Tibial nerve (tissue), 4 donors: ENCODE results near the gene IL1RAPL2. TPM values are rescaled to one million over a fixed set of nuclear protein-coding genes. Genes with fewer than 3 reads are reported as not detected.

ENCODE experiments used
- DNase-seq, 2 donors: peaks; one replicate each; pipeline ENCODE4 v3.0.0-alpha.2; 2019; ENCODE audit warnings: low spot score in 2 of 2
- H3K27ac ChIP-seq, 4 donors: fragments of 200-600 bp; sonication (generic) in 3 of 4; one replicate each; pipeline ENCODE4 v1.5.1; 2017 to 2019; ENCODE audit warnings: mild to moderate bottlenecking in 1 of 4
- H3K27me3 ChIP-seq, 2 donors: fragments of 200-600 bp; sonication (generic) in 1 of 2; one replicate each; pipeline versions ENCODE4 v1.5.1 to v1.6.0; 2017 to 2019
- H3K36me3 ChIP-seq, 3 donors: fragments of 200-600 bp; sonication (generic); one replicate each; pipeline ENCODE4 v1.5.1; 2018 to 2019
- H3K4me1 ChIP-seq, 4 donors: fragments of 200-600 bp; sonication (generic) in 3 of 4; one replicate each; pipeline ENCODE4 v1.5.1; 2017 to 2019
- H3K4me3 ChIP-seq, 4 donors: fragments of 200-600 bp; sonication (generic) in 3 of 4; one replicate each; pipeline ENCODE4 v1.5.1; 2017 to 2019; ENCODE audit warnings: mild to moderate bottlenecking in 1 of 4, moderate library complexity in 1 of 4
- H3K9me3 ChIP-seq, 4 donors: fragments of 200-600 bp; sonication (generic) in 3 of 4; one replicate each; pipeline ENCODE4 v1.5.1; 2017 to 2019
- CTCF ChIP-seq, 5 experiments: fragments of 200-600 bp in 3 of 5; fragments of 450-650 bp in 2 of 5; sonication (generic) in 3 of 5; IDR thresholded peaks; one replicate each; pipeline ENCODE4 v1.5.1; 2016 to 2019; ENCODE audit warnings: antibody characterized with exemption in 5 of 5, mild to moderate bottlenecking in 3 of 5, moderate library complexity in 2 of 5
- EP300 ChIP-seq, 2 donors: sonication (generic); formaldehyde crosslinking; IDR thresholded peaks; one replicate each; pipeline ENCODE4 v1.6.1; 2017; ENCODE audit warnings: antibody characterized with exemption in 2 of 2, mild to moderate bottlenecking in 1 of 2
- POLR2A ChIP-seq, 2 donors: fragments of 450-650 bp; IDR thresholded peaks; one replicate each; pipeline ENCODE4 v1.6.1; 2017; ENCODE audit warnings: antibody characterized with exemption in 2 of 2, mild to moderate bottlenecking in 2 of 2, moderate library complexity in 2 of 2
- WGBS, 2 donors: methylation state at CpG; one replicate each; pipeline ENCODE4 v1.1.5; 2018; 5-methylcytosine and 5-hydroxymethylcytosine counted together
- total RNA-seq, 4 donors: library from RNA; depleted of rRNA; stranded (reverse); fragments of >200 nt; gene quantifications; one replicate each; pipeline ENCODE4 v1.1.0, GENCODE V29; 2016

The IL1RAPL2 gene
- total RNA-seq, 4 donors from 2014 or later, result not detected

GRCh38 chrX:105744291-105744690 is 1178.3 kb downstream of the IL1RAPL2 start:
- no peak overlapping the region for H3K4me3 ChIP-seq
- H3K36me3 ChIP-seq, result no peaks in the 10 kb centered on the region
- no peak for DNase-seq
- H3K27me3 ChIP-seq, result peaks cover 0 to 4% of the 10 kb centered on the region in 2 donors
- H3K27ac ChIP-seq, result no peak overlapping the region
- H3K4me1 ChIP-seq, result no peaks in the 10 kb centered on the region
- H3K9me3 ChIP-seq, result no peaks in the 10 kb centered on the region
- TF ChIP-seq EP300 (IDR thresholded peaks at IDR 0.05) (no peak), CTCF (IDR thresholded peaks at IDR 0.05) (no peak), POLR2A (IDR thresholded peaks at IDR 0.05) (no peak)

- TF ChIP-seq EP300 (IDR thresholded peaks at IDR 0.05) (no peak), POLR2A (IDR thresholded peaks at IDR 0.05) (no peak), CTCF (IDR thresholded peaks at IDR 0.05) (no peak)
Measured at GRCh38 chrX:105744946-105745345, 1178.9 kb downstream of the IL1RAPL2 start.

GRCh38 chrX:105745863-105746262 is 1179.9 kb downstream of the IL1RAPL2 start:
- H3K27ac ChIP-seq, result no peak overlapping the region
- 67 to 100% methylated on average over 2 of the region's 2 CpGs for WGBS, 2 donors
- H3K36me3 ChIP-seq, result no peaks in the 10 kb centered on the region
- no peaks in the 10 kb centered on the region for H3K9me3 ChIP-seq
- no peak for TF ChIP-seq CTCF (IDR thresholded peaks at IDR 0.05)
- TF ChIP-seq POLR2A (IDR thresholded peaks at IDR 0.05), result no peak
- TF ChIP-seq EP300 (IDR thresholded peaks at IDR 0.05), result no peak
- DNase-seq, result no peak
- peaks cover 0 to 4% of the 10 kb centered on the region in 2 donors for H3K27me3 ChIP-seq
- no peak overlapping the region for H3K4me3 ChIP-seq
- H3K4me1 ChIP-seq, result no peaks in the 10 kb centered on the region

More at GRCh38 chrX:105744946-105745345, 1178.9 kb downstream of the IL1RAPL2 start:
- WGBS, 2 donors, result 56 to 93% methylated on average over 2 of the region's 2 CpGs
- no peaks in the 10 kb centered on the region for H3K4me1 ChIP-seq
- peaks cover 0 to 4% of the 10 kb centered on the region in 2 donors for H3K27me3 ChIP-seq
- H3K4me3 ChIP-seq, result no peak overlapping the region
- no peaks in the 10 kb centered on the region for H3K36me3 ChIP-seq
- H3K9me3 ChIP-seq, result no peaks in the 10 kb centered on the region
- H3K27ac ChIP-seq, result no peak overlapping the region
- no peak for DNase-seq

- H3K27me3 ChIP-seq, result peaks cover 0 to 5% of the 10 kb centered on the region in 2 donors
- H3K4me3 ChIP-seq, result no peak overlapping the region
- TF ChIP-seq EP300 (IDR thresholded peaks at IDR 0.05) (no peak), CTCF (IDR thresholded peaks at IDR 0.05) (no peak), POLR2A (IDR thresholded peaks at IDR 0.05) (no peak)
- H3K36me3 ChIP-seq, result no peaks in the 10 kb centered on the region
- WGBS, 2 donors, result 55 to 63% methylated on average over 6 of the region's 6 CpGs
- DNase-seq, result no peak
- no peak overlapping the region for H3K27ac ChIP-seq
- H3K9me3 ChIP-seq, result no peaks in the 10 kb centered on the region
- no peaks in the 10 kb centered on the region for H3K4me1 ChIP-seq
Measured at GRCh38 chrX:105752338-105752956, 1186.4 kb downstream of the IL1RAPL2 start.

GRCh38 chrX:105753411-105753810 is 1187.4 kb downstream of the IL1RAPL2 start:
- TF ChIP-seq CTCF (IDR thresholded peaks at IDR 0.05) (no peak), POLR2A (IDR thresholded peaks at IDR 0.05) (no peak), EP300 (IDR thresholded peaks at IDR 0.05) (no peak)
- Histone ChIP-seq H3K4me3 (no peak overlapping the region), H3K27ac (no peak overlapping the region), H3K36me3 (no peaks in the 10 kb centered on the region), H3K9me3 (no peaks in the 10 kb centered on the region), H3K27me3 (peaks cover 0 to 5% of the 10 kb centered on the region in 2 donors), H3K4me1 (no peaks in the 10 kb centered on the region)
- WGBS, 2 donors, result 43 to 54% methylated on average over 4 of the region's 4 CpGs
- no peak for DNase-seq
